SK-N-SH treated with all-trans-retinoic acid at 6 μM for 48 hours (cell line): Measurements from ENCODE around the gene KRT82.
"Not testable (repeated sequence)": the region's sequence is repeated elsewhere in the genome, so short reads cannot be mapped to it uniquely, and the experiment has no call there.

Experiments used
- ARNTL ChIP-seq: fragments of 450-650 bp; formaldehyde crosslinking; IDR thresholded peaks from 2 replicates; pipeline ENCODE4 v1.5.0; 2020; ENCODE audit warnings: low read depth, mild to moderate bottlenecking, moderate library complexity, borderline replicate concordance
- GLIS3 ChIP-seq: fragments of 250-450 bp; sonication (Bioruptor Pico); IDR thresholded peaks from 2 replicates; pipeline ENCODE4 v1.5.0; 2020; ENCODE audit warnings: mild to moderate bottlenecking, moderate library complexity
- OSR1 ChIP-seq: fragments of 250-450 bp; sonication (Bioruptor Pico); IDR thresholded peaks from 2 replicates; pipeline ENCODE4 v1.8.0; 2022; ENCODE audit warnings: moderate library complexity, mild to moderate bottlenecking, inconsistent platforms
- POU6F1 ChIP-seq: fragments of 250-450 bp; sonication (Bioruptor Pico); IDR thresholded peaks from 2 replicates; pipeline ENCODE4 v1.8.0; 2021; ENCODE audit warnings: low read depth, mild to moderate bottlenecking, moderate library complexity, borderline replicate concordance
- RARB ChIP-seq: fragments of 250-450 bp; sonication (Bioruptor Pico); IDR thresholded peaks from 2 replicates; pipeline ENCODE4 v1.8.0; 2021; ENCODE audit warnings: mild to moderate bottlenecking, moderate library complexity
- SNAI2 ChIP-seq: fragments of 250-450 bp; sonication (Bioruptor Pico); IDR thresholded peaks from 2 replicates; pipeline ENCODE4 v1.5.0; 2020; ENCODE audit warnings: mild to moderate bottlenecking, moderate library complexity
- TCF4 ChIP-seq: fragments of 250-450 bp; sonication (Bioruptor Pico); IDR thresholded peaks from 2 replicates; pipeline ENCODE4 v1.8.0; 2021; ENCODE audit warnings: mild to moderate bottlenecking, moderate library complexity, borderline replicate concordance
- ZFP30 ChIP-seq: fragments of 450-650 bp; formaldehyde crosslinking; IDR thresholded peaks from 2 replicates; pipeline ENCODE4 v1.5.0; 2022; ENCODE audit warnings: mild to moderate bottlenecking, moderate library complexity
- TF ChIP-seq, protein P1 (sequence below): fragments of 250-450 bp; sonication (Bioruptor Pico); IDR thresholded peaks from 2 replicates; pipeline ENCODE4 v1.5.1; 2020; ENCODE audit warnings: low read depth, mild to moderate bottlenecking, moderate library complexity
- TF ChIP-seq, protein P2 (sequence below): fragments of 250-450 bp; sonication (Bioruptor Pico); IDR thresholded peaks from 2 replicates; pipeline ENCODE4 v1.8.0; 2020; ENCODE audit warnings: mild to moderate bottlenecking, moderate library complexity, borderline replicate concordance

GRCh38 chr12:52410589-52411248, 4.6 kb upstream of the KRT82 start:
- TF ChIP-seq POU6F1; TCF4; RARB (CRISPR knock-in tag); GLIS3 (CRISPR knock-in tag); ARNTL (CRISPR knock-in tag); OSR1; SNAI2; ZFP30: not testable (repeated sequence)
- TF ChIP-seq, protein P1, sequence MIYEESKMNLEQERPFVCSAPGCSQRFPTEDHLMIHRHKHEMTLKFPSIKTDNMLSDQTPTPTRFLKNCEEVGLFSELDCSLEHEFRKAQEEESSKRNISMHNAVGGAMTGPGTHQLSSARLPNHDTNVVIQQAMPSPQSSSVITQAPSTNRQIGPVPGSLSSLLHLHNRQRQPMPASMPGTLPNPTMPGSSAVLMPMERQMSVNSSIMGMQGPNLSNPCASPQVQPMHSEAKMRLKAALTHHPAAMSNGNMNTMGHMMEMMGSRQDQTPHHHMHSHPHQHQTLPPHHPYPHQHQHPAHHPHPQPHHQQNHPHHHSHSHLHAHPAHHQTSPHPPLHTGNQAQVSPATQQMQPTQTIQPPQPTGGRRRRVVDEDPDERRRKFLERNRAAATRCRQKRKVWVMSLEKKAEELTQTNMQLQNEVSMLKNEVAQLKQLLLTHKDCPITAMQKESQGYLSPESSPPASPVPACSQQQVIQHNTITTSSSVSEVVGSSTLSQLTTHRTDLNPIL (CRISPR knock-in tag): not testable (repeated sequence)
- TF ChIP-seq, protein P2, sequence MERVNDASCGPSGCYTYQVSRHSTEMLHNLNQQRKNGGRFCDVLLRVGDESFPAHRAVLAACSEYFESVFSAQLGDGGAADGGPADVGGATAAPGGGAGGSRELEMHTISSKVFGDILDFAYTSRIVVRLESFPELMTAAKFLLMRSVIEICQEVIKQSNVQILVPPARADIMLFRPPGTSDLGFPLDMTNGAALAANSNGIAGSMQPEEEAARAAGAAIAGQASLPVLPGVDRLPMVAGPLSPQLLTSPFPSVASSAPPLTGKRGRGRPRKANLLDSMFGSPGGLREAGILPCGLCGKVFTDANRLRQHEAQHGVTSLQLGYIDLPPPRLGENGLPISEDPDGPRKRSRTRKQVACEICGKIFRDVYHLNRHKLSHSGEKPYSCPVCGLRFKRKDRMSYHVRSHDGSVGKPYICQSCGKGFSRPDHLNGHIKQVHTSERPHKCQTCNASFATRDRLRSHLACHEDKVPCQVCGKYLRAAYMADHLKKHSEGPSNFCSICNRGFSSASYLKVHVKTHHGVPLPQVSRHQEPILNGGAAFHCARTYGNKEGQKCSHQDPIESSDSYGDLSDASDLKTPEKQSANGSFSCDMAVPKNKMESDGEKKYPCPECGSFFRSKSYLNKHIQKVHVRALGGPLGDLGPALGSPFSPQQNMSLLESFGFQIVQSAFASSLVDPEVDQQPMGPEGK (CRISPR knock-in tag): not testable (repeated sequence)
